GM18511 (cell line): ENCODE measurements around the gene DKC1.
"Not testable (repeated sequence)": the region's sequence is repeated elsewhere in the genome, so short reads cannot be mapped to it uniquely, and the experiment has no call there.

ENCODE experiments used
- ATAC-seq: cut with Tn5 transposase; IDR thresholded peaks from one replicate; pipeline ENCODE4 v1.9.1; 2021; ENCODE audit warnings: mild to moderate bottlenecking, moderate library complexity; ENCODE audit not compliant: unreplicated experiment

Gene DKC1

DNA sequence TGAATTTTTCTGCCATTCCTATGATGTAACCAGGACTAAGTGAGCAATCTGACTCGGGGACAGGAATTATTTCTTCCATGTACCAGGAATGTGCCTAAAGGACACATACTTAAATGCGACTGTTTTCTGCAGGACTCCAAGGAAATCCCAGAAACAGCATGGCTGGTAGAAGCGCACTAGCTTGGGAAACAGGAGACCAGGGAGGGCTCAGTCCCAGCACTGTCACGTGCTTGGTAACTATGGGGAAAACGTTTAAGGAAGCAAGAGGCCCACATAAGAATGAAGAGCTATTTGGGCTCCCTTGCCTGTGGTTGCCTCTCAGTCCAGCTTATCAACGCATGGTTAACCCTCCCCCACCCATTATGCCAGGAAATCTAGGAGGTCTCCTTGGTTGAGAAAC is 23.1 kb downstream of the DKC1 start:
- ATAC-seq: no peak

DNA sequence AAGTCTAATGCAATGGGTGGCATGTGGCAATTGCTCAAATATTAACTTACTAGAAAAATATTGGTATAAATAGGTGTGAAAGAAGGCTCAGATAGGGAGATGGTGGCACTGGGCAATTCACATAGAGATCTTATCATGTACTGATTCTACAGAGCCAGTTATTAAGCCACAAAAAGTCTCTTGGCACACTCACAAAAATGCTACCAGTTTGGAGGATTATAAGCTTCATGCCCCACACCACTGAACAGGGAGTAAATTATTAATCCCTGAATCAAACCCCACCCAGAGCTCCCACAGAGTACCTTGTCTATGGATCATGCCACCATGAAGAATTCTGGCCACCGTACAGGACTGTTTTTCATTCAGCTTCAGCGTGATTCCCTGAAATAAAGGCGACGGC is 28.8 kb downstream of the DKC1 start:
- no peak for ATAC-seq

DNA sequence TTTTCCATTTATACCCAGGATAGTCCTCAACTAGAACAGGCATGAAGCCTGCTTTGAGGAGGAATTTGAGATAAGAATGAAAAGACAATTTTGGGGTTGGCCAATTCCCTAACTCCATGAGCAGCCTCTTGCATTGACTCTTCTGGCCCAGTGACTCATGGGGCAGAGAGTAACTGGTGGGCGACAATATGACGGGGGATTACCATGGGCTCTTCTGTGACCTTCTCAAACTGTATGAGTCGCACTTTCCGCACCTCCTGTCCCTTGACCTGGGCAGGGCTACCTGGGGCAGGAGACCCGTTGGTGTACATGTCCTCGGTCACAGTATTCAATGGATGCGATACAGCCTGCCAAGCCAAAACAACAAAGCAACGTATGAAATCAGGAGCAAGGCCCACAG is 29.3 kb downstream of the DKC1 start:
- no peak for ATAC-seq

DNA sequence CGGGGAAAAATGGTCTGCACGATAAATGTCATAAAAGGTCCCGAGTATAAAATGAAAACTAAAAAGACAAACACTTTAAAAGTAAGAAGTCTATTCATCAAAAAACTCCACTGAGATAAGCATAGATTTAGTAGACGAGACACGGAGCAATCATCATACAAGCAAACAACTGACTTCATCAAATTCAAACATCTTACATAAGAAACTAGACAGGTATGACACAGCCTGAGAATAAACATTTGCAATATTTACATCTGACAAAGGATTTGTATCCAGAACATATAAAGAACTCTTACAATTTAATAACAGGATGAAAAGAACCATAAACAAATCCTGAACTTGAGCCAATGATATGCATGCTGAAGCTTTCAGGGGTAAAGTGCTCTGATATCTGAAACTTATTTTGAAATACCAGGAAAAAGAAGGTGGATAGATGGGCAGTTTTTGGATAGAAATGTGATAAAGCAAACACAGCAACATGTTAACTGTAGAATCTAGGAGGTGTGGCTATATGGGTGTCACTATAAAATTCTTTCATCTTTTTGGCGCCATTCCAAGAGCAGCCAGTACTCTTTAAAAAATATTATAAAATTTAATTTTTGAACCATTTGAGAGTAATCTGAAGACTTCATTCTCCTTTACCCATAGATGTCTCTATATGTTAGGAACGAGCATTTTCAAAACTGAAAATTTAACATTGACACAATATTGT is 30.6 kb downstream of the DKC1 start:
- ATAC-seq: no peak

DNA sequence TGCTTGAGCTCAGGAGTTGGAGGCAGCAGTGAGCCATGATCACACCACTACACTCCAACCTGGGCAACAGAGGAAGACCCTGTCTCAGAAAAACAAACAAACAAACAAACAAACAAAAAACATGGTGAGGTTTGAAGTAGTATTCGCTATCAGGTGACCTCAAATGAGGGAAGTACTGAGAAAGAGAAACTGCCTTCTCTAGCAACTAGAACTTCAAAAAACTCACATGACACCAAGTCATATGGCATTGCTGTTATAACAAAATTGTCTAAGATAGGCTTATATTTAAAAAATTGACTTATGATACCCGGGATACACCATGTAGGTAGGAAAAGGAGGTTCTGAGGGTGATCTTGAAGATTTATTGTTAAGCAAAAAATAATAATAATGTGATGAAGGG is 32.4 kb downstream of the DKC1 start:
- ATAC-seq: no peak

DNA sequence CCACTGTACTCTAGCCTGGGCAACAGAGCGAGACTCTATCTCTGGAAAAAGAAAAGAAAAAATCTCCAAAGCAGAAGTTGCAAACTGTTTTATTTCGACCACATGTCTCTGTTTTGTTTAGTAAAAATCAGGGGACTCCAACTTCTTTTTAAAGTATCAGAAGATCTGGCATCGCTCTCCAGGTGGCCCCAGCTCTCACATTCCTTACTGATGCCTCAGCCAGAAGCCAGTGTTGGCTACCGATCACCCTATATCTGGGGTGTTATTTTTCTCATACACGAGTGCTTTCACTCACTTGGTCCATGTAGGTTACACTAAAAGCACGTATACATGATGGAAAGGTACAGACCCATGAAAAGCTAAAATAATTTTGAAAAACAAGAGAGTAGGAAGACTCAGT is 34.3 kb downstream of the DKC1 start:
- ATAC-seq: no peak

DNA sequence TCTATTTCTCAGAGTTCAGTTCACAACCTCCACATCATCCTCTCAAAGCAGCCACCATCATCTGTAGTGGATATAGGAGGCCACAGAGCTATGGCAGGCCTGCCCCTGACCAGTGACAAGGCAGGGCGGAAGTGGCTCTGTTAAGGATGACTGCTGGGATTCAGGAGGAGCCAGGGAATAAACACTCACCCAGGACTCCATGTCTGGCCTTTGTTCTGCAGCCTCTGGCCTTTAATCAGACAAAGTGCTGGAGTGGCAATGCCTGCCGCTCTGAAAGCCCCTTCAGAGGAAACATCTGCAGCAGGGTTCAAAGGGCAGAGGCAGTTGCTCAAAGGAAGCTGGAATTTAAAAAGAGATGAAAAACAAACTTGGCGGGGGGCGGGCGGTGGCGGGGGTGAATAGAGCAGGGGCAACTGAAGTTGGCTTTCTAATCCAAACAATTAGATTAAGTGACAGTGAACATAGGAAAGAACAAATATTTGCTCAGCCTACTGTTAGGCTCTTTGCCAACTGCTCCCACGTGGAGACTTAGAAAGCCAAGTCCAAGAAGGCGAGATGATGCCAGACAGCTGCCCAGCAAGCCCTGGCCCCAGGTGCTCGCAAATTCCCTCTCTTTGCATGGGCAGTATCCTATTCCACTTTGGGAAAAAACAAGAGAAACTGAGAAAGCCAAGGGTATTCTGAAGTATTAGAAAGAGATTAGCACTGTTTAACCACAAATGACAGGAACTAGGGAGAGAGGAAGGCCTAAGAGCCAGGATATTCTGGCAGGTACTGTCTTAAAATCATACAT is 37.1 kb downstream of the DKC1 start:
- no peak for ATAC-seq

DNA sequence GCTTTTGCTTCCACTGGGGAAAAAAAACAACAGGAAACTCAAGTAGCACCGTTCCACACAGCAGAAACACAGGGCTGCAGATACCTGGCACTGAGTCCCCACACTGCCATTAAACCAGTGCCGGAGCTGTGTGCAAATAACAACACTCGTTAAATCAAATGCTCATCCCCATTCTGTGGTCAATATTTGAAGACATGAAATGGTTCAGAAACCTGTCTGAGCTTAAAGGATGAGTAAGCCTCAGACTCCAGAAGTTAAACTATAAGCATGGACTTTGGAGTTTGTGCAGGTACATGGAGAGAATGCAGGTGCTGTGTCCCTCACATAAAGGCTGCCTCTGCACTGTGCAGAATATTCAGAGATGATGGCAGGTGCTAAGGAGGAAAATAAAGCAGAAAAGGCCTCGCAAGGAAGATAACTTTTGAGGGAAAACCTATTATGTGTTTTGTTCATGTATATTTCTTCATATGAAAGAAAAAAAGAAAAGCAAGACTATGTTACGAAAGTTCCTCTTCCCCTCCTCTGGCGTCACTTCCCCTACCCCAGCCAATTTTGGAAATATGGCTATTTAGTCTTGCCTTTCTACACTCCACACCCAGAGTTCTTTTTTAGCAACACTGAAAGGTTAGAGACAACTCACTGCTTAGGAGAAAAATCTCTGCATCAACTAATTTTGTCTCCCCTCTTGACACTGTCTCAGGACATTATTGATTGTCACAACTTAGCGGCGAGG is 38.0 kb downstream of the DKC1 start:
- no peak for ATAC-seq

DNA sequence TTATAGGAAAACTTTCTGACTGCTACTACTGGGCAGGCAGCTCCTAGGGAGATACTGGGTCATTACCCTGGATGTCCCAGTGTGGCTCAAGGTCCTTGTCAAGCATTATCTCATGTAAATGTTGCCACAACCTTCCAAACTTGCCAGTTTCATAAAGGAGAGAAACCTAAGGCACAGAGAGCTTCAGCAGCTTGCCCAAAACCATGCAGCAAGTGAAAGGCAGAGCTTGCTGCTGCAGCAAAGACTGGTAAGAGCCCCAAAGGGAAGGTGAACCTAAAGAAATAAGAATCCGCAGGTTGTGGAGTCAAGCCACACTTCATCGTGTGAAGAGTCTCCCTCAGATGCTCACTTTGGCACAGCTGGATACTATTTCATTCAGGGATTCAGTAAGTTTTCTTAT is 40.3 kb downstream of the DKC1 start:
- no peak for ATAC-seq

DNA sequence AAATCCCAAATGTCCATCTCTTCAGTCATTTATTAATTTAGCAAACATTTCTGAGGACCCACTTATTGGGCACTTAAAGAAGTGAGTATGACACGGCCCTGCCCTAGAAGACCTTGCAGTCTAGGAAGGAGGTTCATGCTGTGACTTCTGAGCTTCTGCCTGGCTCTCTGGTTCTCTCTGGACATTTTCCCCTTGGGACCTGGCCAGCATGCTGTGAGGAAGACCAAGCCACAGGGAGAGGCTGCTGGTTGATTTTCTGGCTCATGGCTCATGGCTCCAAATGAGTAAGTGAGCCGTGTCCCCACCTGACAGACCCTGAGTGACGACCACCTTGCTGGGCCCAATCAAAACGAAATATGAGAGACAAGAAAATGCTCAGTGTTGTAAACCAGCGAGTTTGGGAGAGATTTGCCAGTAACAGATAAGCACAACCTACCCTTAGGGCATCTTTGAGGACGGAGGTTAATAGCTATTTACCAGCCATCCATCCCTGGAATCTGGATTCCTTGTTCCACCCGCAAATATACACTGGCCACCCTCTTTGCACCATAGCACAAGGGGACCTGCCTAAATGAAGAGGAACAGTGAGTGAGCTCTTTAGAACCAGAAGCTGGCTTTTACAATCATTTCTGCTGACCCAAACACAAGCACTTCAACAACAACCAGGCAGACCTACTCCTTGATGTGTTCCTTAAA is 41.7 kb downstream of the DKC1 start:
- ATAC-seq: peak; percentile 6

DNA sequence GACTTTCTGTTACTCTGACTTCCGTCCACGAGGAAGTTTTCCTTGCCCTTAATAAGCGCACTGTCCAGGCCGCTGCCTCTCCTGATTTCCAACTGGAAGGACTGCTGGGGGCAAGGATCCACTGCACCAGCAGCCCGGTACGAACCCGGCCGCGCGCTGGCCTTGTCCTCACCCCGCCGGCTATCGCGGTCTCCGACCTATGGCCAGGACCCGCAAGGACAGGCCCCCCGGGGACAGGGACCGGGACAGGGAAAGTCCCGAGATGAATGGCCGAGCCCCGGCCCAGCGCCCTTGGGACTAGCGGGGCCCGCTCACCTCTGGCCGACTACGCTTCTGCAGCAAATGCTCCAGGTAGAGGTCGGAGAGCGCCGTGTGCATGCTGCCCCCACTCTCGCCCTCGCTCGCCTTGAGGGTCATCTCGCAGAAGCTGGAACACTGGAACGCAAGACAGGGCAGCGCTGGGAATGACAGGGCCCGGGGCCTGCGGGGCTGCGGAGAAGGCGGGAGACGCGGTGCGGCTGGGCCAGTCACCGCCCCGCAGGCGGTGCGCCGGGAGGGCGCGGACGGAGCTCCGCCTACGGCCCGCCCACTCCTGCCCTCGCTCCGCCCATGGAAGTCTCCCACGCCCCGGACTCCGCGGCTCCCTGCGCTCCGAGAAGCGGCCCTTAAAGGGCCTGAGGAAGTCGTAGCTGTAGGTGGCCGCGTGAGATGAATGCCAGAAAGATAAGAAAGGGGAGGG is 42.5 kb downstream of the DKC1 start, which contains the start of gene MPP1:
TSS of gene MPP1 (minus strand) at position 529 of the 739 bp plus-strand sequence. CDS start at position 417, 112 bp downstream.
- ATAC-seq: peak; percentile 90

DNA sequence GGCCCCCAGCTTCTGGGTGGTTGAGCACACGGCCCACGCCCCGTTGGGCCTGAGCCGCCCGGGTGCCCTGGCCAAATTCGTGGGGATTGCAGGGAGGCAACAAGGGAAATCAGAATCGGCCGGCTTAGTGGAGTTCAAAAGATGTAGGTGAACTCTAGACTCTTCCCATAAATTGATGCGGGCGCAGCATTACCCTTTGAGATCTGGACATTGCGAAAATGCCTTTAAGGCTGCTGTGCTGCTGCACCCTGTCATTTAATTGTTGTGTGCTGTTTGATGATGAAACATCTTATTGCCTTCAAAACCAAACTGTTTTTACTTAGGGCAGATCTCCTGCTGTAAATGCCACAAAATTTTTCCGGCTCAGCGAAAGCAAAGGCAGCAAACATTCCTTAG is 43.0 kb downstream of the DKC1 start:
- ATAC-seq: no peak

DNA sequence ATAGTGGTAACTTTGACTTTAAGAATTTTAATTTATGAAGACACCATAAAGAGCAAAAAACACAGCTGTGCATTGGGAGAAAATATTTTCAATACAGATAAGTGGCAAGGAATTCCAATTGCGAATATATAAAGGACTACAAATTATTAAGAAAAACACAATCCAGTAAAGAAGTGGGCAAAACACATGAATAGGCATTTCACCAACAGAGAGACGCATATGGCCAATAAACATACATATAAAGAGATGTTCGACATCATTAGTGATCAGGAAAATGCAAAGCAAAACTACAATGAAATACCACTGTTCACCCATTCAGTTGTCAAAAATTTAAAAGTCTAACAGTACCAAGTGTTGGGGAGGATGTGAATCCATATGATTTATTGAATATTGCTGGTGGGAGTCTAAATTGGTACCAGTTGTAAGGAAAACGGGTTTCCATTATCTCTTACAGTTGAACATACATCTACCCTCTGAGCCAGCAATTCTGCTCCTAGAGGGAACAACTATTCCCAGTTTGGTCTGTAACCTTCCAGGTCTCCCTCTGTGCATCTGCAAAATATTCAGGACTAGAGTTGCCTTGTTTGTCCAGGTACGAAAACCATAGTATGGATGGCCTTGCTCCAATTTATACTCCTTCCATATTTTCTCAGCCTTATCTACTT is 44.3 kb downstream of the DKC1 start:
- no peak for ATAC-seq

DNA sequence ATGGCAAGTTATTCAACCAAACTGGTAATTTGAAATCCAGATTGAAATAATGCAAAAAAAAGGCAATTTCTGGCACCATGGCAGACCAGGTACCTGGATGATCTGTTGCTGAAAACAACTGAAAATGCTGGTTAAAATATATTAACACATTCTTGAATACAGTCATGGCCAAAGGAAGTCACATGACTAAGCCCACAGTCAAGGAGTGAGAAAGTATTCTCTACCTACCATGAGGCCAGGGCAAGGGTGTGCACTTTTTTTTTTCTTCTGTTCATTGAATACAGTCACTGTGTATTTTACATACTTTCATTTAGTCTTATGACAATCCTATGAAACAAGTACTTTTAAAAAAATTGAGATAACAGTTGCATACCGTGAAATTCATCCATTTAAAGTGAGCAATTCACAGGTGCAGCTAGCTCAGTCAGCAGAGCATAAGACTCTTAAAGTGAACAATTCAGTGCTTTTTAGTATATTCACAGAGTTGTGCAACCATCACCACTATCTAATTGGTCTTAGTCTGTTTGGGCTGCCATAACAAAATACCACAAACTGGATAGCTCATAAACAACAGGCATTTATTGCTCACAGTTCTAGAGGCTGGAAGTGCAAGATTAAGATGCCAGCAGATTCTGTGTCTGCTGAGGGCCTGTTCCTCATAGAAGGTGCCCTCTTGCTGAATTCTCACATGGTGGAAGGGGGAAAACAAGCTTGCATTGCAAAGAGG is 47.4 kb downstream of the DKC1 start:
- no peak for ATAC-seq

DNA sequence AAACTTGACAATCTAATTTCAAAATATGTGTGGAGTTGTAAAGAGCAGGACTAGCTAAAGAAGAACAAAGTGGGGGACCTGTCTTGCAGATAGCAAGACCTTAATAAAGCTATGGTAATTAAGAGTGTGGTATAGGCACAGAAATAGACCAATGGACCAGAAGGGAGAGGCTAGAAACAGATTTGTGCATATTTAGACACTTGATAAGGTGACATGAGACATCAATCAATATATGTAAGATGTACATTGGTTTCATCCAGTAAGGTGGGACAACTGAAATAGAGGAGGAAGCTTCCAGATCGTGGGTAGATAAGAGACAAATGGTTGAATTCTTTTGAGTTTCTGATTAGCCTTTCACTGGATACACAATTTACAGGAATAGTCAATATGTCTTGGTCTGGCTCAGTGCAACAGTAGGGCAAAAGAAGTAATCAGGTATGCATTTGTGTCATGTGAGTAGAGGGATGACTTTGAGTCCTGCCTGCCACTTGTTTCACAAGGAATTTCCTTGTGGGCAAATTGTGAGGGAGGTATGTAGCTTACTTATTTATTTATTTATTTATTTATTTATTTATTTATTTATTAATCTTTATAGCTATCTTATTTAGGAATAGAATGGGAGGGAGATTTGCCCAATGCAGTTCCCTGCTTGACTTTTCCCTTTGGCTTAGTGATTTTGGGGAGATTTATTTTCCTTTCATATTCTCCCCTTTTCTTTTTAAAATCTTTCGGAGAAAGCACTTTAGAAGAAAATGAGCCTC is 49.9 kb downstream of the DKC1 start:
- no peak for ATAC-seq

DNA sequence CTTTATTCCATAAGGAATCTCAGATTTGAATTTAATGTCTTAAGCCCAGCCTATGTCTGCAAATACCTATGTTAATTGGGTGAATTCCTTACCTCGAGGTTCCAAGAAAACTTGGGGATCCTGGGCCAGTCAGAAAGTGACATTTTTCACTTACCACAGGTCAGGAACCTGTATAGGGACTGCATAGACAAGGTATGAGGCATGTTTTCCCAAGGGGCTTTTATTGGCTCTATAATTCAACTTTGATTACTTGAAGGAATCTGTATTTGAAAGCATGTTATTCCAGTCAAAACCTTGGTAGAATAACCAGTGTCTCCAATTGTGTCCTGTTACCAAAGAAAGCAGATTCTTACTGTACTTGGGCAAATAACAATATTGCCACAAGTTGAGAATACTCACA is 51.1 kb downstream of the DKC1 start:
- no peak for ATAC-seq

DNA sequence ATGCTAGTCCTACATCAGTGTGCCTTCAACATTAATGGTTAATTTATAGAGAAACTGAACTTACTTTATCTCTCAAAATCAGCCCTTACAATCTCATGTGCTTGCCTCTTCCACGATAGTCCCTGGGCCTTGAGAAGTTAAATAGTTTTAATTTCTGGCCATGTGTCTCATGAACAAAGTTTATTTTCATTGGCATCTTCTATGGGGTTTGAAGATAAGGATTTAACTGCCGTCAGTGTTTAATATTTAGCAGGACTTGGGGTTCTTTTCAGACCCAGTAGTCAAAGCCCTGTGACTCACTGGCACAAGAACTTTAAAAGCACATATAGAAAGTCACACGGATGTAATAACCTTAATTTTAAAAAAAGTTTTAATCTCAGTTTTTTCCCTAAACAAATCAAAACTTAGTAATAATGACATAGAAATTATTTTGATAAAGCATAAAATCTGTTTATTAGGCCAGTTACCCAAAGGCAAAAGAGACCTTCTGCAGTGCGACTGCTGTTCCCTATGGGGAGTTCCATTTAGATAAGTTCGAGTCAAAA is 52.7 kb downstream of the DKC1 start:
- ATAC-seq: no peak

DNA sequence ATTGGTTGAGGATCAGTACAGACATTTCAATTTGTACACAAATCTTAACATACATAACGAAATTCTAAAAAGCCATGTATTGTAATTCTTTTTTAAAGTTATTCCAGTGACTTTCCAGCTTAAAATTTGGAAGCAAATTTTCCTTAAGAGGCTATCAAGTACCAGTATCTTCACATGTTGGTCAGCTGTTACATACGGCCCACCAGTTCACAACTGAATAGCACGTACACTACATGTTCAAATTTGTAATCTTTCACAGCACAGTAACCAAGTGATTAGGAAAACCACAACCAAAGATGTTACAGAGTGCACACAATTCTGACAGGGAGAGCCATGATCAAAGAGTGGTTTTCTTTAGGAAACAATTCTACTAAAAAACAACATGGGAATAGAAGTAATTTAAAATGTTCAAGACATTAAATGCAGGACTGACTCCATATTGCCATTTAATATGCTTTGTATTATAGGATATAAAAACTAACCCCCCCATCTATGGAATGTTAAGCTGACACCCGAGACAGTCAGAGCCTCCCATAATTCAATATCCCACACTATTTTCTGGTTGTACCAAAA is 53.7 kb downstream of the DKC1 start:
- not testable (repeated sequence) for ATAC-seq
